Mesendoderm (in vitro differentiated cells): ENCODE measurements around the gene SBNO2.

Experiments
- DNase-seq: peaks from one replicate; pipeline ENCODE4 v3.0.0; 2013
- H2AK5ac ChIP-seq: 2 replicates; pipeline ENCODE4 v1.6.1; 2013; ENCODE audit warnings: low read length, inconsistent platforms
- H2BK120ac ChIP-seq: 2 replicates; pipeline ENCODE4 v1.6.1; 2013; ENCODE audit warnings: low read depth, mild to moderate bottlenecking, low read length, moderate library complexity, mixed read lengths
- H2BK15ac ChIP-seq: replicated peaks from 2 replicates; pipeline ENCODE4 v1.6.1; 2013; ENCODE audit warnings: low read depth, mild to moderate bottlenecking, moderate library complexity
- H2BK5ac ChIP-seq: 2 replicates; pipeline ENCODE4 v1.6.1; 2013; ENCODE audit warnings: low read length, inconsistent platforms
- H3K18ac ChIP-seq: 2 replicates; pipeline ENCODE4 v1.6.1; 2013; ENCODE audit warnings: mild to moderate bottlenecking, low read length, mixed read lengths
- H3K23ac ChIP-seq: one replicate; pipeline ENCODE4 v1.6.1; 2013; ENCODE audit warnings: low read length
- H3K27ac ChIP-seq: 2 replicates; pipeline ENCODE4 v1.5.1; 2013; ENCODE audit warnings: low read depth, mild to moderate bottlenecking, inconsistent platforms, low read length, moderate library complexity
- H3K27me3 ChIP-seq: 2 replicates; pipeline ENCODE4 v1.6.1; 2013; ENCODE audit warnings: low read length, control low read depth, mild to moderate bottlenecking, inconsistent platforms; ENCODE audit not compliant: insufficient read depth, poor library complexity
- H3K36me3 ChIP-seq: 2 replicates; pipeline ENCODE4 v1.6.1; 2013; ENCODE audit warnings: low read length, inconsistent platforms; ENCODE audit not compliant: control insufficient read depth, insufficient read depth
- H3K4ac ChIP-seq: one replicate; pipeline ENCODE4 v1.6.1; 2013; ENCODE audit warnings: low read depth, mild to moderate bottlenecking, low read length, moderate library complexity
- H3K4me1 ChIP-seq: 2 replicates; pipeline ENCODE4 v1.6.1; 2013; ENCODE audit warnings: low read depth, low read length, inconsistent platforms; ENCODE audit not compliant: control insufficient read depth
- H3K4me2 ChIP-seq: 2 replicates; pipeline ENCODE4 v1.6.1; 2013; ENCODE audit warnings: low read length
- H3K4me3 ChIP-seq: 2 replicates; pipeline ENCODE4 v1.5.1; 2013; ENCODE audit warnings: mild to moderate bottlenecking, low read length
- H3K56ac ChIP-seq: one replicate; pipeline ENCODE4 v1.6.1; 2013; ENCODE audit warnings: low read length
- H3K79me1 ChIP-seq: 2 replicates; pipeline ENCODE4 v1.6.1; 2013; ENCODE audit warnings: low read length, inconsistent platforms
- H3K79me2 ChIP-seq: 2 replicates; pipeline ENCODE4 v1.6.1; 2013; ENCODE audit warnings: mild to moderate bottlenecking, low read length; ENCODE audit not compliant: control insufficient read depth, insufficient read depth
- H3K9ac ChIP-seq: 2 replicates; pipeline ENCODE4 v1.6.1; 2013; ENCODE audit warnings: low read length, inconsistent platforms
- H4K5ac ChIP-seq: one replicate; pipeline ENCODE4 v1.6.1; 2013; ENCODE audit warnings: low read length
- H4K8ac ChIP-seq: one replicate; pipeline ENCODE4 v1.6.1; 2013; ENCODE audit warnings: low read depth, mild to moderate bottlenecking, control low read depth, low read length, moderate library complexity
- WGBS: extraction: QIAGEN DNeasy Blood & Tissue Kit; methylation state at CpG from one replicate; pipeline ENCODE4 v1.1.7; 2013; ENCODE audit warnings: low lambda C conversion rate, missing lambda C conversion rate; ENCODE audit not compliant: insufficient coverage; ENCODE audit errors: extremely low coverage; 5-methylcytosine and 5-hydroxymethylcytosine counted together

The SBNO2 gene

GRCh38 chr19:1104311-1105007 lies 69.6 kb downstream of the SBNO2 start:
- Histone ChIP-seq H3K56ac (peak overlapping the region; percentile 99), H2BK5ac (no peak overlapping the region), H2BK120ac (peak overlapping the region; percentile 39), H3K4me2 (peak overlapping the region; percentile 96), H3K27ac (peak overlapping the region; percentile 99), H3K4me3 (peak overlapping the region; percentile 73), H3K27me3 (no peaks in the 10 kb centered on the region), H3K79me1 (no peaks in the 10 kb centered on the region), H3K36me3 (peaks cover 2% of the 10 kb centered on the region), H3K4ac (peak overlapping the region; percentile 92), H3K18ac (peak overlapping the region; percentile 97), H4K5ac (no peak overlapping the region), H3K23ac (no peak overlapping the region), H3K9ac (peak overlapping the region; percentile 92), H4K8ac (no peak overlapping the region), H2AK5ac (no peak overlapping the region), H2BK15ac (no peak overlapping the region), H3K4me1 (peaks cover 3% of the 10 kb centered on the region), H3K79me2 (peaks cover 4% of the 10 kb centered on the region)
- no CpG with 5 or more reads among the region's 93 CpGs for WGBS
- DNase-seq: peak; percentile 77

- Histone ChIP-seq H3K4ac (peak within 1 kb of the TSS; percentile 92), H3K79me1 (no peaks in the 10 kb centered on the region), H3K56ac (peak within 1 kb of the TSS; percentile 99), H2BK120ac (peak within 1 kb of the TSS; percentile 39), H3K4me2 (peak within 1 kb of the TSS; percentile 96), H4K8ac (no peak within 1 kb of the TSS), H3K79me2 (peaks cover 4% of the 10 kb centered on the region), H2BK15ac (no peak within 1 kb of the TSS), H2AK5ac (no peak within 1 kb of the TSS), H4K5ac (no peak within 1 kb of the TSS), H3K18ac (peak within 1 kb of the TSS; percentile 97), H2BK5ac (no peak within 1 kb of the TSS), H3K4me3 (peak within 1 kb of the TSS; percentile 73), H3K27me3 (no peaks in the 10 kb centered on the region), H3K36me3 (peaks cover 2% of the 10 kb centered on the region), H3K23ac (no peak within 1 kb of the TSS), H3K4me1 (peaks cover 3% of the 10 kb centered on the region), H3K9ac (peak within 1 kb of the TSS; percentile 92), H3K27ac (peak within 1 kb of the TSS; percentile 99)
- WGBS: no CpG with 5 or more reads among the region's 75 CpGs
- peak; percentile 100 for DNase-seq
These were observed 70.3 kb downstream of the SBNO2 start, which contains the start of gene GPX4 for GRCh38 chr19:1103708-1104310. TSS of gene GPX4 (plus strand) at chr19:1103994. CDS start at chr19:1104044, 50 bp downstream.

- peaks cover 3% of the 10 kb centered on the region for H3K4me1 ChIP-seq
- no peak overlapping the region for H4K8ac ChIP-seq
- H3K79me1 ChIP-seq: no peaks in the 10 kb centered on the region
- no peak overlapping the region for H2BK5ac ChIP-seq
- H2BK120ac ChIP-seq: no peak overlapping the region
- H3K9ac ChIP-seq: peak overlapping the region; percentile 47
- peaks cover 4% of the 10 kb centered on the region for H3K79me2 ChIP-seq
- no peak overlapping the region for H3K4me3 ChIP-seq
- no peaks in the 10 kb centered on the region for H3K27me3 ChIP-seq
- no peak overlapping the region for H2BK15ac ChIP-seq
- no peak overlapping the region for H3K4me2 ChIP-seq
- no CpG with 5 or more reads among the region's 20 CpGs for WGBS
- no peak overlapping the region for H3K23ac ChIP-seq
- peak overlapping the region; percentile 82 for H3K56ac ChIP-seq
- no peak overlapping the region for H3K27ac ChIP-seq
- no peak overlapping the region for H3K4ac ChIP-seq
- no peak overlapping the region for H4K5ac ChIP-seq
- H3K36me3 ChIP-seq: peaks cover 2% of the 10 kb centered on the region
- H3K18ac ChIP-seq: no peak overlapping the region
- no peak overlapping the region for H2AK5ac ChIP-seq
- no peak for DNase-seq
These were observed 70.8 kb downstream of the SBNO2 start for GRCh38 chr19:1103132-1103707.

- Histone ChIP-seq H2AK5ac (peak overlapping the region; percentile 20), H4K8ac (no peak overlapping the region), H3K79me1 (no peaks in the 10 kb centered on the region), H3K18ac (no peak overlapping the region), H2BK15ac (no peak overlapping the region), H2BK5ac (no peak overlapping the region), H3K79me2 (peaks cover 4% of the 10 kb centered on the region), H3K4ac (no peak overlapping the region), H4K5ac (no peak overlapping the region), H2BK120ac (no peak overlapping the region), H3K27me3 (no peaks in the 10 kb centered on the region), H3K36me3 (peaks cover 2% of the 10 kb centered on the region), H3K56ac (peak overlapping the region; percentile 27), H3K27ac (no peak overlapping the region), H3K23ac (no peak overlapping the region), H3K4me3 (no peak overlapping the region), H3K4me1 (peaks cover 3% of the 10 kb centered on the region), H3K9ac (no peak overlapping the region), H3K4me2 (no peak overlapping the region)
- DNase-seq: peak; percentile 47
- WGBS: no CpG with 5 or more reads among the region's 17 CpGs
These were observed 71.5 kb downstream of the SBNO2 start for GRCh38 chr19:1102407-1103131.

GRCh38 chr19:1101337-1101698 lies 72.8 kb downstream of the SBNO2 start:
- peaks cover 3% of the 10 kb centered on the region for H3K4me1 ChIP-seq

More at GRCh38 chr19:1101337-1101698, 72.8 kb downstream of the SBNO2 start:
- H3K27me3 ChIP-seq: no peaks in the 10 kb centered on the region
- H2AK5ac ChIP-seq: no peak overlapping the region
- no peak overlapping the region for H2BK15ac ChIP-seq
- peak; percentile 50 for DNase-seq
- H2BK120ac ChIP-seq: no peak overlapping the region
- H3K4me2 ChIP-seq: no peak overlapping the region
- peak overlapping the region; percentile 85 for H3K56ac ChIP-seq
- no peaks in the 10 kb centered on the region for H3K79me1 ChIP-seq
- H3K4me3 ChIP-seq: no peak overlapping the region
- peak overlapping the region; percentile 4 for H2BK5ac ChIP-seq
- peaks cover 4% of the 10 kb centered on the region for H3K79me2 ChIP-seq
- no peak overlapping the region for H4K8ac ChIP-seq
- H3K23ac ChIP-seq: no peak overlapping the region
- peak overlapping the region; percentile 83 for H3K27ac ChIP-seq
- peak overlapping the region; percentile 11 for H3K18ac ChIP-seq
- H3K9ac ChIP-seq: peak overlapping the region; percentile 35
- no peaks in the 10 kb centered on the region for H3K36me3 ChIP-seq
- H3K4ac ChIP-seq: no peak overlapping the region
- WGBS: no CpG with 5 or more reads among the region's 9 CpGs
- H4K5ac ChIP-seq: peak overlapping the region; percentile 56
